ENCODE measurements around the gene SMLR1.

Gene SMLR1

DNA sequence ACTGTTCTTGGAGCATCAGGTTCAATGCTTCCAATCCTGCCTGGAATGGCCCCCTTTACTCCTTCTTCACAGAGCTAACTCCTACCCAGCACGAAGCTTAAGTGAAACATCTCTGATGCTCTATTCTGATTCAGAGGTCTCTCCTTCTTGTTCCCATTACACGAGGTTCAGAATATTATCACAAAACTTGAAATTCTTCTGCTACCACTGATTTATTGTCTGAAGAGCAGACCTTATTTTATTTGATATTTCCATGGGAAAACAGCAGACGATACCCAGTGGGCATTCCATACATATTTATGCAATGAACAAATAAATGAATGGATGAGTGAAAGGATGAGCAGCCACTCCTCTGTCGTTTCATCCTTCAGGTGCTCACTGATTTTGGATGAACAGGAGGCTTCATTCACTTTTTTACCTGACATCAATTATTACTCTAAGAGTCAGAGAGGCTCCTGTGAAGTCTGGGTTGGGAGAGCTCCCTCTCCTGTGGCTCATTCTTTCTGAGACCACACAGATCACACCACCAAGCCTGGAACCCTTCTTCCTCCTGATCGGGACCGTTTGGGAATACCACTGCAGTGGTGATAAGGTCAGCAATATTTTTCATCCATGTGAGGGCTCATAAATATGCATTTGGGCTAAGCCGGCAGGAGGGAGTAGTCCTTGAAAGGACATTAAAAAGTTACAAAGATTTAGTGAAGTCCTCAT lies 25.8 kb downstream of the SMLR1 start:
- peaks cover 22% of the 10 kb centered on the region for H3K4me1 ChIP-seq
- no peak for DNase-seq (ENCODE audit: low spot score in 2 of 2)
- in situ Hi-C loops (cut with MboI; ENCODE audit: low sequenced_read_pairs): no loop called here

DNA sequence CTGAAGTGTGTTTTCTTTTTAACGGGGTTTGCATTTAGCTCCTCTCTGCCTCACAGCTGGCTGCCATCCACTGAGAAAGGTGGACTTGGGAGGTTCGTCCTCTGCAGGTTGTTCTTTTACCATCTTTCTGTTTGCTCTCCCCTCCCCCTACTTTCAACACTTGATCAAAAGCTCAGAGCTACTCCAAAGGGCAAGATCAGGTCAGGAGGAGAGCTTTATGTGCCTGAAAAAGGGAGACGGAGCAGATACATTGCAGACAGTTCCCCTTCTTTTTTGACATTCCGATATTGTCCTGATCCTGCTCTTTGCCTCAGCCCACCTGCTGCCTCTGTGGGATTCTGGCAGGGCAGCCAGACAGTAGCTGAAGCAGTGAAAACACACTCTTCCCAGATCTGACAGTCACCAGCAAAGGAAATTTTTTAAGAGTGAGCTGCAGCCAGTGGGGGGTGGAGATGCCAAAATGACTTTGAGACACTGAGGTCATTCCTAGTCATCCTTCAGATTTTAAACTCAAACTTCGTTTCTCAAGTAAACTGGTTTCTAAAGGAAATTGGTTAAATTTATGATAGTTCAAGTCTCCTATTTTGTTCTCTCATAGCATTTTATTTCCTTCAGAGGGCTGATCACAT lies 26.5 kb downstream of the SMLR1 start:
- Histone ChIP-seq H3K9me3 (no peaks in the 10 kb centered on the region), H3K36me3 (replicated peaks) (no peaks in the 10 kb centered on the region), H3K4me1 (peaks cover 15% of the 10 kb centered on the region), H3K4me3 (no peak overlapping the region), H3K27me3 (ENCODE audit: low read depth) (no peaks in the 10 kb centered on the region)
- no peak for DNase-seq (ENCODE audit: low spot score in 2 of 2)
- in situ Hi-C loops (cut with MboI; ENCODE audit: low sequenced_read_pairs): no loop called here

More for the DNA sequence above, 25.8 kb downstream of the SMLR1 start:
- Histone ChIP-seq H3K9me3 (no peaks in the 10 kb centered on the region), H3K27me3 (ENCODE audit: low read depth) (no peaks in the 10 kb centered on the region), H3K4me3 (no peak overlapping the region), H3K36me3 (replicated peaks) (no peaks in the 10 kb centered on the region)

DNA sequence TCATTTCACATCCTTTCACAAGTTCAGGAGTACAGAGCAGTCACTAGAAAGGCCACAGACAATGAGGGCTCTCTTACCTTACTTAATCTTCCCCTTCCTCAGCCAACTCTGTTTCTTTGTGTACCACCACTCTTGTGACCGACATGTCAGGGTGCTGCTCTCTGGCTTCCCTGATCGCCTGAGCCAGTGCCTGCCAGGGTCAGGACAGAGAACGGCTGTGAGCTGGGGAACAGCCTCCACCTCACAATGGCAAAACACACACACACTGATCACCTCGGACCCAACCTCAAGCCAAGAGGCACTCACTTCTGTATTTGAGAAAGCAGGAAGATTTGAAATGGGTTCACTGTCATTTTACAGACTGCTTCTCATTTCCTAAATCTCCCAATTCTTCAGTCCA lies 30.8 kb downstream of the SMLR1 start:
- in situ Hi-C loops (cut with MboI; ENCODE audit: low sequenced_read_pairs): no loop called here
- no peaks in the 10 kb centered on the region for H3K27me3 ChIP-seq (ENCODE audit: low read depth)
- no peaks in the 10 kb centered on the region for H3K36me3 ChIP-seq (replicated peaks)
- no peaks in the 10 kb centered on the region for H3K9me3 ChIP-seq
- H3K4me1 ChIP-seq: no peaks in the 10 kb centered on the region
- DNase-seq (ENCODE audit: low spot score in 2 of 2): no peak
- no peak overlapping the region for H3K4me3 ChIP-seq

DNA sequence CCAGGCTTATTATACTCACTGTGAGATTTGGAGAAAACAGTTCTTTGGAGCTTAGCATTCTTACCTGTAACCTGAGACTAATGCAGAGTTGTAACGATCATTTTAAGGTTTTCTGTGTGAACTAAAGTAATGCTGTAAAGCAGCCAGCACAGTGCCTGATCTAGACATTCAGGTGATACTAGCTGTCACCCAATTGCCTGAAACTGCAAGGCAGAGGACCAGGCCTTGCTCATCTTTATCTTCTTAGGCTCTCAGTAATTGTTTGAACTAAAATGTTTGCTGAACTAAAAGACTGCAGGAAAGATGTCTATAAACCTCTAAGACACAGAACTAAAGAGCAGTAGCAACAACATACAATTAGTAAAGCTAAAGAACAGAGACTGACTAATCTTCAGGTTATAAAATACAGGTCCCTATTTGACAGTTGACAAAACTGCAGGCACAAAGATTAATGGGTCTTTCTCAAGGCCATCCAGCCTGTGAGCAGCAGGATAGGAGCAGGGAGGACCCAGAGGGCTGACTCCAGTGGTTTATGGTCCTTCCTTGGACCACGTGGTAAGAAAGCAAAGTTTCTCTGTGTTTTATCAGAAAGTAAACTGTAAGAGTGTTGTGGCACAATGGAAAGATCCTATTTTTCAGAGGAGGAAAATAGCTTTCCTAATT lies 31.4 kb downstream of the SMLR1 start:
- no peak for DNase-seq (ENCODE audit: low spot score in 2 of 2)
- in situ Hi-C loops (cut with MboI; ENCODE audit: low sequenced_read_pairs): no loop called here
- Histone ChIP-seq H3K9me3 (no peaks in the 10 kb centered on the region), H3K4me3 (no peak overlapping the region), H3K27me3 (ENCODE audit: low read depth) (no peaks in the 10 kb centered on the region), H3K4me1 (no peaks in the 10 kb centered on the region), H3K36me3 (replicated peaks) (no peaks in the 10 kb centered on the region)

DNA sequence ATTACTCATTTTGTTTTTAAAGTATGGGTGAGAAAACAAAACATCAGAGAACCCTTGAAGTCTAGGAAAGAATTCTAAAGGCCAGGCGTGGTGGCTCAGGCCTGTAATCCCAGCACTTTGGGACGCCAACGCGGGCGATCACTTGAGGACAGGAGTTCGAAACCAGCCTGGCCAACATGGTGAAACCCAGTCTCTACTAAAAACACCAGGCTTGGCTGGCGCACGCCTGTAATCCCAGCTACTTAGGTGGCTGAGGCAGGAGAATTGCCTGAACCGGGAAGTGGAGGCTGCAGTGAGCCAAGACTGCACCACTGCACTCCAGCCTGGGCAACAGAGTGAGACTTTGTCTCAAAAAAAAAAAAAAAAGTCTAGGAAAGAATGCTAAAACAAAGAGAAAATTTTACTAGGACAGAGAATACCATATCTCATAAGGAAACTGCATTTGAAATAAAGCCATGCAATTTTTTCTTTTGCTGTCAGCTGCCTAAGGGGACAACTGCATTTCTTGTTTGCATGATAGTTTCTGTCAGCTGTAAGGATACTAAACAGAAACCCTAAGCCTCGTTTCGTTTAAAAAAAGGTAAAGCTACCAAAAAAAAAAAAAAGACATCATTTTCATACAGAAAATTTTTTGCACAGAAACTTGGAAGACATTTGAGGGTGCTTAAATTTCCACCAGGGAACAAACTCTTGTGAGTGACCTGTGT lies 32.1 kb downstream of the SMLR1 start:
- no peak overlapping the region for H3K4me3 ChIP-seq
- H3K9me3 ChIP-seq: no peaks in the 10 kb centered on the region
- DNase-seq (ENCODE audit: low spot score in 2 of 2): no peak
- H3K36me3 ChIP-seq (replicated peaks): no peaks in the 10 kb centered on the region
- no peaks in the 10 kb centered on the region for H3K4me1 ChIP-seq
- in situ Hi-C loops (cut with MboI; ENCODE audit: low sequenced_read_pairs): no loop called here
- H3K27me3 ChIP-seq (ENCODE audit: low read depth): no peaks in the 10 kb centered on the region

DNA sequence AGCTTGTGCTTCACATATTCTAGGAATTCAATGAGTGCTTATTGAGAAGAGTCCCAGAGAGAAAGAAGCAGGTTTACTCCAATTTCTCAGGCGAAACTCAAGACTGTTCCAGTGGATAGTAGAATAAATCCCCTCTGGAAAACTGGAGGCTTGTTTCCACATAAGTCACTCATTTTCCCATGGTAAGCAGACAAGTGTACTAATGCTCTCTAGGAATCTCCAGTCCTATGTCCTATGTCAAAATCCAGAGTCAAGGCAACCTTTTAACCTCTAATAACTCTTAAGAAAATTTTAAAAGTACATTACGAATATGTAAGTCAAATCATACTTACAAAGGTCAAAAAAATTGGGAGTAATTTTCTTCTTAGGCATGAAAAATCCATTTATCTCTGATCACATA lies 35.2 kb downstream of the SMLR1 start:
- H3K36me3 ChIP-seq (replicated peaks): no peaks in the 10 kb centered on the region
- no peak overlapping the region for H3K4me3 ChIP-seq
- H3K9me3 ChIP-seq: no peaks in the 10 kb centered on the region
- no peaks in the 10 kb centered on the region for H3K4me1 ChIP-seq
- H3K27me3 ChIP-seq (ENCODE audit: low read depth): no peaks in the 10 kb centered on the region
- DNase-seq (ENCODE audit: low spot score in 2 of 2): no peak
- in situ Hi-C loops (cut with MboI; ENCODE audit: low sequenced_read_pairs): no loop called here

DNA sequence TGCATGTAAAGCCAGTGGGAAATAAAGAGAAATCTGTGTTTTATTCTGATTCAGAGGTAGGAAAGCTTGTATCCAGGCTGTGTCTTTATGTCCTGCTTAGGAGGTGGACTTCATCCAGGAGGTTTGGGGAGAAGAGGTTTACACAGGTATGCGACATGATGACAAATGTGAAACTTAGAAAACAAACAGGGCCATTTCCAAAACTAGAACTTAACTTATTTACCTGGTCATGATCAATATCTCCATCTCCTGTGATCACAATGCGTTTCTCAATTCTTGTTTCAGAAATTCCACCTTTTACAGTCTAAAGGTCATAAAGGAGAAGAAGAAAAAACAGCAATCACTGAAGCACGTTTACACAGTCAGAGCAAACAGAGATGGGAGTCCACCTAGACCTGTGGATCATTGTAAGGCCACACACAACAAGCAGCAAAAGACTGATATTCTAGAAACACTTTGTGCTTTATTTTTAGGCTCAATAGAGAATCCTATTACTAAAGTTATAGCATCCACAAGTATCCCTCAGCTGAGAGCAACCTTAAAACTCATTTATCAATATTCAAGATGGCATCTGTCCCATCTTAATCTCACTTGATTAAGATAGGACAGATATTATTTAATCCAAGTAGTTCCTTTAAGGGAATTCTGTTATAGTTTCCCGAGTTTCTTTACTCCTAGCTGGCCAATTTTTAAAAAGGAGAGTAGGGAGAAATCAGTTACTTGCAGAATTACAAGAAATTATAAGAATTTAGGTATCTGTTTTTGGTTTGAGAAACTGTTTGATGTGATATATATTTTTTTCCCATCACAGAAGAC lies 36.4 kb downstream of the SMLR1 start:
- no peaks in the 10 kb centered on the region for H3K9me3 ChIP-seq
- H3K36me3 ChIP-seq (replicated peaks): no peaks in the 10 kb centered on the region
- in situ Hi-C loops (cut with MboI; ENCODE audit: low sequenced_read_pairs): no loop called here
- H3K4me3 ChIP-seq: no peak overlapping the region
- no peak for DNase-seq (ENCODE audit: low spot score in 2 of 2)
- no peaks in the 10 kb centered on the region for H3K27me3 ChIP-seq (ENCODE audit: low read depth)
- no peaks in the 10 kb centered on the region for H3K4me1 ChIP-seq

DNA sequence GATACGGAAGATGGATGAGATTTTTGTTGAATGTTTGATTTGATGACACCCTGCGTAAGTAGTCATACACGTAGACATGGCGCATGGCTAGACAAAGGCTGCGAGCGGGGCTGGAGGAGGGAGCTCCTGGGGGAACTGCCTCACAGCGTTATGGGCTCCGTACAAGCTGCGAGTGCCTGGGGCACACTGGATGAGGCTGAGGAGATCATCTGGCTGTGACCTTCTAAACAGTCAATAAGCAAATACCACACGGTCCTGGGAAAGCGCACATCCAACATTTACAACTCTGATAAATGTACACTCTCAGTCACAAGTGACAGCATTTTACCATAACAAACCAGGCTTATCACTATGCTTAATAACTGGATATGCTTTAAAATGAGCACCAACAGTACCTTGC lies 37.1 kb downstream of the SMLR1 start:
- H3K9me3 ChIP-seq: no peaks in the 10 kb centered on the region
- in situ Hi-C loops (cut with MboI; ENCODE audit: low sequenced_read_pairs): no loop called here
- no peaks in the 10 kb centered on the region for H3K4me1 ChIP-seq
- no peak overlapping the region for H3K4me3 ChIP-seq
- DNase-seq (ENCODE audit: low spot score in 2 of 2): no peak
- no peaks in the 10 kb centered on the region for H3K27me3 ChIP-seq (ENCODE audit: low read depth)
- H3K36me3 ChIP-seq (replicated peaks): no peaks in the 10 kb centered on the region

DNA sequence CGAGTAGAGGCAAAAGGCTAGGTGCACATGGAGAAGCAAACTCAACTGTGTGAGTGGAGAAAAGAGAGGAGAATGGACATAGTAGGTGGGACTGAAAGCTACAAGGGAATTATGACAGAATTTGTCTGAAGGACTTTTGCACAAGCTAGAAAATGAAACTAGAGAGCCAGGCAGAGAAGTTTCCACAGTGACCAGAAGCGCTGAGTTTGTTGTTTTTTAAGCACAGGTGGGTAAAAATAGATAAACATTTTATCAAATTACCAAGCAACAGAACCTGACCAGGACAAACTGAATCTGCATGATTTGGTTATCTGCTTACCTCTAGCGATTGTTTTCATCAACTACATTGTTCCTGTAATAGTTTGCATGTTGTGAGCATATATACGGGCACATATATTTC lies 38.6 kb downstream of the SMLR1 start:
- no peaks in the 10 kb centered on the region for H3K36me3 ChIP-seq (replicated peaks)
- H3K27me3 ChIP-seq (ENCODE audit: low read depth): no peaks in the 10 kb centered on the region
- DNase-seq (ENCODE audit: low spot score in 2 of 2): no peak
- H3K4me3 ChIP-seq: no peak overlapping the region
- in situ Hi-C loops (cut with MboI; ENCODE audit: low sequenced_read_pairs): no loop called here
- H3K9me3 ChIP-seq: no peaks in the 10 kb centered on the region
- H3K4me1 ChIP-seq: no peaks in the 10 kb centered on the region

DNA sequence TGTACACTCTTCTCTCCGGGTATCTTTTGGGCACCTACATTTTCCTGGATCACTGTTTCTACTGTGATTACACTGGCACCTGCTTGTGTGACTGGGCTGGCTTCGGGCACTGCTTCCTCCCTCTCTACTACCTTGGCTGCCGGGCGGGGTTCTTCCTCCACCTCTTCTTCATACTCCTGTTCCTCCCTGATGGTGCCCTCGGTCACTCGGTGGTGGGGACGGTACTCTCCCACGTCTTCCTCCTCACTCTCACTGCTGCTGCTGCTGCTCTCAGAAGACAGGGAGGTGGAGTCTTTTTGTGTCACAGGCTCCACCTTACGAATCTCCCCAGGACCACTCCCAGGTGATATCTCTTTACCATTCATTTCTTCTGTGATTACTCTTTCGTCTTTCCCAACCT lies 42.5 kb downstream of the SMLR1 start:
- in situ Hi-C loops (cut with MboI; ENCODE audit: low sequenced_read_pairs): no loop called here
- Histone ChIP-seq H3K4me3 (no peak overlapping the region), H3K9me3 (no peaks in the 10 kb centered on the region), H3K27me3 (ENCODE audit: low read depth) (no peaks in the 10 kb centered on the region), H3K36me3 (replicated peaks) (no peaks in the 10 kb centered on the region; the same call in 1 of the 2 replicates), H3K4me1 (peaks cover 2% of the 10 kb centered on the region; the same call in 1 of the 2 replicates)
- no peak for DNase-seq (ENCODE audit: low spot score in 2 of 2)

DNA sequence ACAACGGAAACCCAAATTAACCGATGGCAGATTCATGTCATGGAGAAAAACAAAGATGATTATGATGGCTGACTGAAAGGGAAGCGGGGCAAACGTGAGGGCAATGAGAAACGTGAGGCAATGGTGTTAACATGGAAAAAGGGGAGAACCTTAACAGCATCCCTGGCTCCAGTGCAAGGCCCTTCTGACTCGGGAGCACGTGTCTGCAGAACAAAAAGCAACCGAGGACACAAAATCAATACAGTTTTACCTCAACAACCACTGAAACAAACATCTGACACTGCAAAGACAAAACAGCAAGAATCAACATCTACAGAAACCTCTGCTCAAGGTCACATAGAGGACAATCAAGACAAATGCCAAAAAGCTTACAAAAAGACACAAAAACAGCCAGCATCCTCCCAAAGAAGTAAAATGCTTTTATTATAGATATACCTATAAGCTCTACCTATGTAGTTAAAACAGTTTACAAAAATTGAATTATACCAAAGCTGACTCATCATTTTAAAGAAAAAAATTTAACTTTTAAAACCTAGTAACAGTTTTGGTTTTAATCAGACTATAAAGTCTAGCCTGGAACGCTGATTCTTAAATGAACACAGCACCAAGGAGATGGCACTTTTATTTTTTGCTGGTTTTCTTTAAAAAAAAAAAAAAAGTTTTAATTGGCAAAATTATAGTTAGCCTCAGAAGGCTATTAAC lies 43.1 kb downstream of the SMLR1 start:
- Histone ChIP-seq H3K9me3 (no peaks in the 10 kb centered on the region), H3K36me3 (replicated peaks) (no peaks in the 10 kb centered on the region; the same call in 1 of the 2 replicates), H3K4me3 (no peak overlapping the region), H3K27me3 (ENCODE audit: low read depth) (no peaks in the 10 kb centered on the region), H3K4me1 (peaks cover 2% of the 10 kb centered on the region; the same call in 1 of the 2 replicates)
- in situ Hi-C loops (cut with MboI; ENCODE audit: low sequenced_read_pairs): no loop called here
- DNase-seq (ENCODE audit: low spot score in 2 of 2): no peak

DNA sequence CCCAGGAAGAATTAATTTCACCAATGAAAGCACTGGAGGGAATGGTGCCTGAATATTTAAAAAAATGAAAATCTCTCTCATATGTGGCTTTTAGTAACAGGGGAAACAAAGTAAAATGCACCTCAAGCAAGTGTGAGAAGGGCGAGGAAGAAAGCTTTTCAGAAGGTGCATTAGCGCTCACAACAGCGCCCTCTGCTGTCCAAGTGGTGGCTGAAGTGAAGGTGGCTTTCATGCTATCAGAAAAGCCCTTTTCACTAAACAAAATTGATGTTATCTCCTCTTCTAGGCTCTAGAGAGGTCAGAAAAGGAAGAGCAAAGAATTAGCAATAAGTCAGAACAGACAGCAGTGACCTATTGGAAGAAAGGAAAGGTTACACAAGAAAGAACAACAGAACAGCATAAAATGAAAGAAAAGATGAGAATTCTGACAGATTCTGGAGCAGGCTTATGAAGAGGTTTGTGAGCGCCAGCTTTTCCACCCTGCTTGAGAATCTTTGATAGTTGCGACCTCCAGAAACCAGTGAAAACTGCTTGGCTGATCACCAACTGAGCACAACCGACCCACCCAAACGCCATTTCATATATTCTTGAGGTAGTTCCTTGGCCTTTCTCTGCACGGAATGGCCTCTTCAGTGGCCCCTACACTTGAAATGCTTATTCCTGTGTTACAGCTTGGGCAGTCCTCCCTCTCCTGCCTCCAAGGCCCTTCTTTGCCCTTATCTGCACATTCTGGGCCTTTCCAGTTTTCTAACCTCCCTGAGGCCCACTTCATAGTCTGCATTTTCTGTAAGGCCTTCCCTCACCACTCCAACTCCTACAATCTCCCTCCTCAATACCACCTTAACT lies 45.3 kb downstream of the SMLR1 start:
- no peak overlapping the region for H3K4me3 ChIP-seq
- in situ Hi-C loops (cut with MboI; ENCODE audit: low sequenced_read_pairs): no loop called here
- H3K9me3 ChIP-seq: no peaks in the 10 kb centered on the region
- H3K36me3 ChIP-seq (replicated peaks): no peaks in the 10 kb centered on the region; the same call in 1 of the 2 replicates
- DNase-seq (ENCODE audit: low spot score in 2 of 2): peak; percentile 72 to 87
- H3K4me1 ChIP-seq: peaks cover 2% of the 10 kb centered on the region; the same call in 1 of the 2 replicates
- H3K27me3 ChIP-seq (ENCODE audit: low read depth): no peaks in the 10 kb centered on the region
